Neural cell (in vitro differentiated cells): Measurements from ENCODE around the gene IL1RL2.

Source experiments
- EZH2 ChIP-seq: fragments of 200-600, 300-800 bp; shearing (Covaris generic), sonication (generic); IDR thresholded peaks from 2 replicates; pipeline ENCODE4 v1.6.1; 2014; ENCODE audit warnings: antibody characterized with exemption, low read length, borderline replicate concordance, mild to moderate bottlenecking; ENCODE audit not compliant: insufficient read depth, poor library complexity, severe bottlenecking
- POLR2AphosphoS5 ChIP-seq: IDR thresholded peaks from 2 replicates; pipeline ENCODE4 v1.6.1; 2012
- TF ChIP-seq, protein P1 (sequence below): fragments of 450-650 bp; IDR thresholded peaks from 2 replicates; pipeline ENCODE4 v1.5.1; 2014; ENCODE audit warnings: antibody characterized with exemption, mild to moderate bottlenecking, moderate library complexity; ENCODE audit not compliant: poor library complexity, severe bottlenecking
- TF ChIP-seq, protein P2 (sequence below): IDR thresholded peaks from 2 replicates; pipeline ENCODE4 v1.6.1; 2012; ENCODE audit warnings: borderline replicate concordance

DNA sequence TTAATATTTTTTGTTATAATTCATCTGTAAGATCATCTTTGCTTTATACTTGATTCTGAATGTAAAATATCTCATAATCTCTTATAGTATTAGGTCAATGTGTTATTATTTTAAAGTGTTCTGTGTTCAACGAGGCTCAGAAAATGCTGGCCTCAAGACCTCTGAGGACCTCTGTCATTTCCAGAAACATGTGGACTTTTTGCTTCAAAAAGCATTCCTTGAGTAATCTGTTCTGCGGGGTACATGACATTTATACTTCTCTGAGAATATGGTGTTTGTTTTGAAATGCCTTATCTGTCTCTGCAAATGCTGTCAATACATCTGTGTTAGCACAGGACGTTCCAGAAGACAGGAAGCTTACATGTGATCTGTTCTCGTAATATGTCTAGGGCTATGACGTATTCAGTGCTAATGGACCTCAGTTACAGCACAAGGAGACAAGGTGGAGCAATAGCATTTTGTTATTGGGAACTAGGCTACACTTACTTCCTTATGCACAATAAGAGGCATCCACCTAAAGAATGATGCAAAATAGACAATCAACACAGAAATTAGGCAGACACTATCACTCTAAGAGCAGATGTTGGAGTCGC, 86.9 kb downstream of the IL1RL2 start:
- TF ChIP-seq, protein P1, sequence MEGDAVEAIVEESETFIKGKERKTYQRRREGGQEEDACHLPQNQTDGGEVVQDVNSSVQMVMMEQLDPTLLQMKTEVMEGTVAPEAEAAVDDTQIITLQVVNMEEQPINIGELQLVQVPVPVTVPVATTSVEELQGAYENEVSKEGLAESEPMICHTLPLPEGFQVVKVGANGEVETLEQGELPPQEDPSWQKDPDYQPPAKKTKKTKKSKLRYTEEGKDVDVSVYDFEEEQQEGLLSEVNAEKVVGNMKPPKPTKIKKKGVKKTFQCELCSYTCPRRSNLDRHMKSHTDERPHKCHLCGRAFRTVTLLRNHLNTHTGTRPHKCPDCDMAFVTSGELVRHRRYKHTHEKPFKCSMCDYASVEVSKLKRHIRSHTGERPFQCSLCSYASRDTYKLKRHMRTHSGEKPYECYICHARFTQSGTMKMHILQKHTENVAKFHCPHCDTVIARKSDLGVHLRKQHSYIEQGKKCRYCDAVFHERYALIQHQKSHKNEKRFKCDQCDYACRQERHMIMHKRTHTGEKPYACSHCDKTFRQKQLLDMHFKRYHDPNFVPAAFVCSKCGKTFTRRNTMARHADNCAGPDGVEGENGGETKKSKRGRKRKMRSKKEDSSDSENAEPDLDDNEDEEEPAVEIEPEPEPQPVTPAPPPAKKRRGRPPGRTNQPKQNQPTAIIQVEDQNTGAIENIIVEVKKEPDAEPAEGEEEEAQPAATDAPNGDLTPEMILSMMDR: no peak
- TF ChIP-seq, protein P2, sequence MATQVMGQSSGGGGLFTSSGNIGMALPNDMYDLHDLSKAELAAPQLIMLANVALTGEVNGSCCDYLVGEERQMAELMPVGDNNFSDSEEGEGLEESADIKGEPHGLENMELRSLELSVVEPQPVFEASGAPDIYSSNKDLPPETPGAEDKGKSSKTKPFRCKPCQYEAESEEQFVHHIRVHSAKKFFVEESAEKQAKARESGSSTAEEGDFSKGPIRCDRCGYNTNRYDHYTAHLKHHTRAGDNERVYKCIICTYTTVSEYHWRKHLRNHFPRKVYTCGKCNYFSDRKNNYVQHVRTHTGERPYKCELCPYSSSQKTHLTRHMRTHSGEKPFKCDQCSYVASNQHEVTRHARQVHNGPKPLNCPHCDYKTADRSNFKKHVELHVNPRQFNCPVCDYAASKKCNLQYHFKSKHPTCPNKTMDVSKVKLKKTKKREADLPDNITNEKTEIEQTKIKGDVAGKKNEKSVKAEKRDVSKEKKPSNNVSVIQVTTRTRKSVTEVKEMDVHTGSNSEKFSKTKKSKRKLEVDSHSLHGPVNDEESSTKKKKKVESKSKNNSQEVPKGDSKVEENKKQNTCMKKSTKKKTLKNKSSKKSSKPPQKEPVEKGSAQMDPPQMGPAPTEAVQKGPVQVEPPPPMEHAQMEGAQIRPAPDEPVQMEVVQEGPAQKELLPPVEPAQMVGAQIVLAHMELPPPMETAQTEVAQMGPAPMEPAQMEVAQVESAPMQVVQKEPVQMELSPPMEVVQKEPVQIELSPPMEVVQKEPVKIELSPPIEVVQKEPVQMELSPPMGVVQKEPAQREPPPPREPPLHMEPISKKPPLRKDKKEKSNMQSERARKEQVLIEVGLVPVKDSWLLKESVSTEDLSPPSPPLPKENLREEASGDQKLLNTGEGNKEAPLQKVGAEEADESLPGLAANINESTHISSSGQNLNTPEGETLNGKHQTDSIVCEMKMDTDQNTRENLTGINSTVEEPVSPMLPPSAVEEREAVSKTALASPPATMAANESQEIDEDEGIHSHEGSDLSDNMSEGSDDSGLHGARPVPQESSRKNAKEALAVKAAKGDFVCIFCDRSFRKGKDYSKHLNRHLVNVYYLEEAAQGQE: no peak
- TF ChIP-seq POLR2AphosphoS5: no peak
- TF ChIP-seq EZH2: no peak
